Neural cell (in vitro differentiated cells): ENCODE results near the gene OSCP1. TPM values are rescaled to one million over a fixed set of nuclear protein-coding genes. Genes with fewer than 3 reads are reported as not detected.

Experiments
- H2AFZ ChIP-seq: fragments of 200-600, 300-800 bp; sonication (generic), shearing (Covaris generic); 2 replicates; pipeline ENCODE4 v1.6.0; 2014; ENCODE audit warnings: low read depth, mild to moderate bottlenecking, antibody characterized with exemption, low read length, moderate library complexity
- H3F3A ChIP-seq: fragments of 200-600 bp; shearing (Covaris generic); 2 replicates; pipeline ENCODE4 v1.6.1; 2016; ENCODE audit warnings: mild to moderate bottlenecking, moderate library complexity, mixed read lengths, antibody characterized with exemption, low read length; ENCODE audit not compliant: insufficient read depth, poor library complexity, severe bottlenecking
- H3K27ac ChIP-seq: fragments of 200-600, 300-800 bp; sonication (generic), shearing (Covaris generic); 2 replicates; pipeline ENCODE4 v1.5.1; 2014; ENCODE audit warnings: mild to moderate bottlenecking, low read length, moderate library complexity
- H3K27me3 ChIP-seq: fragments of 300-800, 200-600 bp; sonication (generic), shearing (Covaris generic); 2 replicates; pipeline ENCODE4 v1.6.0; 2014; ENCODE audit warnings: mild to moderate bottlenecking, low read depth, low read length, moderate library complexity; ENCODE audit not compliant: insufficient read depth
- H3K36me3 ChIP-seq: fragments of 300-800, 200-600 bp; sonication (generic), shearing (Covaris generic); 2 replicates; pipeline ENCODE4 v1.5.1; 2014; ENCODE audit warnings: mild to moderate bottlenecking, antibody characterized with exemption, low read length, moderate library complexity; ENCODE audit not compliant: insufficient read depth
- H3K4me2 ChIP-seq: fragments of 300-800, 200-600 bp; sonication (generic), shearing (Covaris generic); 2 replicates; pipeline ENCODE4 v1.6.0; 2014; ENCODE audit warnings: mild to moderate bottlenecking, low read length
- H3K4me3 ChIP-seq: fragments of 300-800, 200-600 bp; sonication (generic), shearing (Covaris generic); 2 replicates; pipeline ENCODE4 v1.5.1; 2014; ENCODE audit warnings: mild to moderate bottlenecking, low read length, moderate library complexity
- H3K79me2 ChIP-seq: fragments of 200-600 bp; shearing (Covaris generic); replicated peaks from 2 replicates; pipeline ENCODE4 v1.6.0; 2014; ENCODE audit warnings: mild to moderate bottlenecking, low read length, moderate library complexity; ENCODE audit not compliant: insufficient read depth
- H3K9ac ChIP-seq: fragments of 300-800, 200-600 bp; sonication (generic), shearing (Covaris generic); 2 replicates; pipeline ENCODE4 v1.6.1; 2016; ENCODE audit warnings: mild to moderate bottlenecking, low read length, mixed read lengths
- H3K9me2 ChIP-seq: fragments of 200-600 bp; shearing (Covaris generic); 2 replicates; pipeline ENCODE4 v1.6.1; 2016; ENCODE audit warnings: mild to moderate bottlenecking, low read length, mixed read lengths; ENCODE audit not compliant: insufficient read depth
- H3K9me3 ChIP-seq: fragments of 200-600, 300-800 bp; sonication (generic), shearing (Covaris generic); 2 replicates; pipeline ENCODE4 v1.6.1; 2016; ENCODE audit warnings: mild to moderate bottlenecking, mixed run types, low read length, moderate library complexity, mixed read lengths
- H4K20me1 ChIP-seq: fragments of 200-600 bp; shearing (Covaris generic); 2 replicates; pipeline ENCODE4 v1.6.1; 2016; ENCODE audit warnings: mild to moderate bottlenecking, mixed run types; ENCODE audit not compliant: insufficient read depth
- EP300 ChIP-seq: fragments of 450-650 bp; conservative IDR thresholded peaks from 2 replicates; pipeline ENCODE4 v1.6.1; 2014; ENCODE audit warnings: antibody characterized with exemption, mild to moderate bottlenecking, moderate library complexity; ENCODE audit not compliant: poor library complexity, severe bottlenecking
- EZH2 ChIP-seq: fragments of 200-600, 300-800 bp; shearing (Covaris generic), sonication (generic); IDR thresholded peaks from 2 replicates; pipeline ENCODE4 v1.6.1; 2014; ENCODE audit warnings: antibody characterized with exemption, low read length, borderline replicate concordance, mild to moderate bottlenecking; ENCODE audit not compliant: insufficient read depth, poor library complexity, severe bottlenecking
- MXI1 ChIP-seq: fragments of 450-650 bp; conservative IDR thresholded peaks from 2 replicates; pipeline ENCODE4 v1.6.1; 2014; ENCODE audit warnings: antibody characterized with exemption, mild to moderate bottlenecking; ENCODE audit not compliant: poor library complexity, severe bottlenecking
- POLR2AphosphoS5 ChIP-seq: IDR thresholded peaks from 2 replicates; pipeline ENCODE4 v1.6.1; 2012
- RAD21 ChIP-seq: fragments of 450-650 bp; conservative IDR thresholded peaks from 2 replicates; pipeline ENCODE4 v1.6.1; 2014; ENCODE audit warnings: antibody characterized with exemption, mild to moderate bottlenecking, moderate library complexity
- REST ChIP-seq: IDR thresholded peaks from 2 replicates; pipeline ENCODE4 v1.6.1; 2012; ENCODE audit warnings: borderline replicate concordance
- SMC3 ChIP-seq: fragments of 450-650 bp; conservative IDR thresholded peaks from 2 replicates; pipeline ENCODE4 v1.6.1; 2014; ENCODE audit warnings: antibody characterized with exemption, mild to moderate bottlenecking, moderate library complexity; ENCODE audit not compliant: poor library complexity
- TAF1 ChIP-seq: IDR thresholded peaks from 2 replicates; pipeline ENCODE4 v1.6.1; 2012; ENCODE audit warnings: low read depth
- polyA plus RNA-seq: library from polyadenylated mRNA; depleted of rRNA; stranded (reverse); fragments of >200 nt; gene quantifications from 2 replicates; pipeline ENCODE4 v1.2.3, GENCODE V29; 2014
- TF ChIP-seq, protein P1 (sequence below): fragments of 450-650 bp; IDR thresholded peaks from 2 replicates; pipeline ENCODE4 v1.5.1; 2014; ENCODE audit warnings: antibody characterized with exemption, mild to moderate bottlenecking, moderate library complexity; ENCODE audit not compliant: poor library complexity, severe bottlenecking

The OSCP1 gene
- polyA plus RNA-seq, 1 donor from 2014 or later, result 20.7 TPM

DNA sequence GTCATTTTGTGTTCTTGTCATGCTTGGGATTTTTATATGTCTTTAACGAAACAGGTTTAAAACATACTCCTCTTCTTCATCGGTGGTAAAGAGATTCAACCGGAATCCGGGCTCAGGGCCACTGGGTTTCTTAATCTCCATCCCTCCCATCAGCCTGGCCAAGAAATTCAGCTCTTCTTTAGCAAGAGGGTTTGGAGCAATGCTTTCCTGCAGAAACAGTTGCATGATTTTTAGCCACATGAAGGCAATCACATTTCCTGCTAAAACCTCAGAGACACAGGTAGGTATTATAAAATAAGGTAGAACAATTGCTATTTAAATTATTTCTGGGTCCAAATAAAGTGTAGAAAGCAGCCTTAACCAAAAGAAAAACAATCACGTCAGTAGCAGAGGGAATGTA lies 29.8 kb downstream of the OSCP1 start:
- H3K4me3 ChIP-seq, result no peak overlapping the region
- TF ChIP-seq POLR2AphosphoS5 (no peak), EP300 (no peak), SMC3 (no peak), TAF1 (no peak), RAD21 (no peak), EZH2 (no peak), REST (no peak), MXI1 (no peak)
- TF ChIP-seq, protein P1, sequence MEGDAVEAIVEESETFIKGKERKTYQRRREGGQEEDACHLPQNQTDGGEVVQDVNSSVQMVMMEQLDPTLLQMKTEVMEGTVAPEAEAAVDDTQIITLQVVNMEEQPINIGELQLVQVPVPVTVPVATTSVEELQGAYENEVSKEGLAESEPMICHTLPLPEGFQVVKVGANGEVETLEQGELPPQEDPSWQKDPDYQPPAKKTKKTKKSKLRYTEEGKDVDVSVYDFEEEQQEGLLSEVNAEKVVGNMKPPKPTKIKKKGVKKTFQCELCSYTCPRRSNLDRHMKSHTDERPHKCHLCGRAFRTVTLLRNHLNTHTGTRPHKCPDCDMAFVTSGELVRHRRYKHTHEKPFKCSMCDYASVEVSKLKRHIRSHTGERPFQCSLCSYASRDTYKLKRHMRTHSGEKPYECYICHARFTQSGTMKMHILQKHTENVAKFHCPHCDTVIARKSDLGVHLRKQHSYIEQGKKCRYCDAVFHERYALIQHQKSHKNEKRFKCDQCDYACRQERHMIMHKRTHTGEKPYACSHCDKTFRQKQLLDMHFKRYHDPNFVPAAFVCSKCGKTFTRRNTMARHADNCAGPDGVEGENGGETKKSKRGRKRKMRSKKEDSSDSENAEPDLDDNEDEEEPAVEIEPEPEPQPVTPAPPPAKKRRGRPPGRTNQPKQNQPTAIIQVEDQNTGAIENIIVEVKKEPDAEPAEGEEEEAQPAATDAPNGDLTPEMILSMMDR, result no peak
- H4K20me1 ChIP-seq, result no peaks in the 10 kb centered on the region
- no peaks in the 10 kb centered on the region for H3K9me2 ChIP-seq
- H3K9ac ChIP-seq, result no peak overlapping the region
- no peaks in the 10 kb centered on the region for H3K9me3 ChIP-seq
- H3K4me2 ChIP-seq, result no peak overlapping the region
- no peaks in the 10 kb centered on the region for H3K79me2 ChIP-seq
- H3K27ac ChIP-seq, result no peak overlapping the region
- no peak overlapping the region for H2AFZ ChIP-seq
- H3F3A ChIP-seq, result no peaks in the 10 kb centered on the region
- no peaks in the 10 kb centered on the region for H3K36me3 ChIP-seq
- no peaks in the 10 kb centered on the region for H3K27me3 ChIP-seq

GRCh38 chr1:36419569-36419968 lies 30.7 kb downstream of the OSCP1 start:
- no peaks in the 10 kb centered on the region for H3K9me3 ChIP-seq
- no peak overlapping the region for H3K4me3 ChIP-seq
- H3K9me2 ChIP-seq, result no peaks in the 10 kb centered on the region
- H3K79me2 ChIP-seq, result no peaks in the 10 kb centered on the region
- TF ChIP-seq POLR2AphosphoS5, result no peak
- no peak for TF ChIP-seq RAD21
- TF ChIP-seq, protein P1, result no peak
- no peak for TF ChIP-seq REST
- no peak for TF ChIP-seq SMC3
- TF ChIP-seq MXI1, result no peak
- no peak for TF ChIP-seq TAF1
- TF ChIP-seq EP300, result no peak
- TF ChIP-seq EZH2, result no peak
- no peaks in the 10 kb centered on the region for H4K20me1 ChIP-seq
- no peaks in the 10 kb centered on the region for H3K27me3 ChIP-seq
- H3K4me2 ChIP-seq, result no peak overlapping the region
- no peaks in the 10 kb centered on the region for H3F3A ChIP-seq
- no peak overlapping the region for H3K27ac ChIP-seq
- H3K9ac ChIP-seq, result no peak overlapping the region
- H3K36me3 ChIP-seq, result no peaks in the 10 kb centered on the region
- H2AFZ ChIP-seq, result no peak overlapping the region
